Measurements from ENCODE around the gene CGA.

The CGA gene

DNA sequence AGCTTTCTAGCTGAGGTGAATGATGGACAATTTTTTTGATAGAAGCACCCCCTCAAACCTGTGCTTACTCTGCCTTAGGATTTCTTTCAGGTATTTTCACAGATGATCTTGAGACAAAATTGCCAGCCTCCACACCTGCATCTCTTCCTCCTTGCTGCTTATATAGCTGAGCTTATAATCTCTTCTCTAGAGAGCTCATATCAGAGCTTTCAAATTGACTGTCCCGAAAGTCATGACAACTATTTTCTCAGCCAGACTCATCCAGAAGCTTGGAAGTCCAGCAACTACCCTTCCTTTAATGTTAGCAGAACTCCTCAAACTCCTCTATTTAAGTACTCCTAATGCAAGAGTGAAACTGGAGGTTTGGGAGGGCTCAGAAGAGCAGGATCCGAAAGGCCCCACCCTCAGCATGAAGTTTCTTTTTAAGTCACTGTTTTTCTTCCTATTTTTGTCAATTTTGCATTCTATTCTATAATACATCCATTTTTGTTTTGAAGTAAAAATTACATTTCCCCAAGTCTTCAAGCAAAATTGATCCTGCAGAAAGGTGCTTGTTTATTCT lies 12.7 kb downstream of the CGA start:
- no peak for DNase-seq

- peak; percentile 75 for DNase-seq
Measured at GRCh38 chr6:87078983-87079616, 15.8 kb downstream of the CGA start.

GRCh38 chr6:87075168-87075567 lies 19.7 kb downstream of the CGA start:
- no peak for DNase-seq

DNA sequence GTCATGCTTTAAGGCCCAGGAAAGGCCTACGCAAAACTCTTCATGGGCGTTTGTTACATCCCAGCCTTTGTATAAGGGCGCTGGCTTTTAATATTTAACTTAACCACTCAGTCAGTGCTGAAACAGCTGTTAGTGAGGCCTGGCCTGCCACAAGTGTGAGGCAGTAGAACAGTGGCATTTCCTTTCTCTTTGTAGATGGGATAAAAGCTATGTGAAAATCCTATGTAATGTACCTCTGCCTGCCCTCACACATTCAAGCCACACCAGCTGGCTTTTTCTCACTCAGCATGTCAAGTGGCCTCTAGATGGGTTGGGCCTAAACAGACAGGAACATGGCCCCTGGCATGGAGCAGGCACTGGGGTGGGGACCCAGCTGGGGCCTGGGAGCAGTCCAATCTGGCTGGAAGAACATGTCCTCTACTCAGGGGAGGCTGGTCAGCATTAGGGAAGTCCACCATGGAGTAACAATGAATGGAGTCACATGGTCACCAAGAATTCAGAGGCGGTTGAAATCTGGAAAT lies 20.7 kb downstream of the CGA start:
- no peak for DNase-seq

GRCh38 chr6:87071683-87072082 lies 23.2 kb downstream of the CGA start:
- no peak for DNase-seq

DNA sequence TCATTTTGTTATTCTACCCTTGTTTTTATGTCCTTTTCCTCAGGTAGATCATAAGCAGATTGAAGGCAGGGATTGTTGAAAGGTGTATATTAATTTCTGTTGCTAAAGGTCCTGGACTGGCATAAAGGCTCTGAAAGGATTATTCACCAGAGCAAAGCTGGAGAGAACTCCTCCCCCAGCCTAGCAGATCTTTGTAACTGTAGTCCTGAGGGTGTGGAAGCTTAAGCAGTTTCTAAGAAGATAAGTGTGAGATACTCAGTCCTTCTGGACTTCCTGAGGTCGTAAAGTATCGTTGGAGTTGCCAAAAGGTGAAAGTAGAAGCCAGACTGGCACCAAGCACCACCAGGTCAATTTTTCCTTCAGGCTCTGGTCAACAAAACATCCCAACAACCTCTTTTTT lies 24.2 kb downstream of the CGA start:
- DNase-seq: no peak

GRCh38 chr6:87068795-87069194 lies 26.1 kb downstream of the CGA start:
- DNase-seq: no peak

DNA sequence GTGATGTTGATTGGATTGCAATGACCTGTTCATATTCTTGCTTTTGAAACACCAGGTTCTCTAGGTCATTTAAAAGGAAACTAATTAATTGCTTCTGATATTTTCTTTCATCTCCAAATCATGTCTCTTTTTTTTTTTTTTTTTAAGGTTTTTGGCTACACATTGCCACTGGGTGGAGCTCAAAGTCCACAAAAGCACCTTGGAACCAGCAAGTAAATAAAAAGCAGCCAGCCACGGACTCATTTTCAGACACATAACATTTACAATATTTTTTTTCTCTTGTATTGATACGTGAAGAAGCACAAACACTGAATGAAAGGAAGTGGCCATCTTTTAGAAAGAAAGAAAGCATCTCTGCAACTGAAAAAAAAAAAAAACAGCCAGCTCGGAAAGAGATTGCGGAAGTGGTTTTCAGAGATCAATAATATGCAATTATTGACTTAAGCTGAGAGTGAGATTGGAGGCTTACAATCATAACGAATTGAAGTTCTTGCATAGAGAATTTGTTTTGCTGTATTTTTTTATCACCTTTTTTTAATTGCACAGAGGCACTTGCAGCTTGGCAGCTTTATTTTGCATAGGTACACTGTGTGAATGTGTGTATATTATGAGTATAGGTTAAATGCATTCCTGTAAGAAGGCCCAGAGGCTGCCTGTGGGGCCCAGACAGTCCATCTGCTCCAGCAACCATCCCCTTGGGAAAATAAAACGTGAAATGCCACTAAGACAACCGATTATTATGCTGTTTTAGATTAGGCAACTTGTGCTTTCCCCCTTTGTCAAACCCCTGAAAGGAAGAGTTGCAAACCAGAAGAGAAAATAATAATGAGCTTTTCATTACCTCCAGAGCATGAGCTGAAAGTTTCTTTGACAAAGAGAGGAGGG lies 28.2 kb downstream of the CGA start:
- no peak for DNase-seq

DNA sequence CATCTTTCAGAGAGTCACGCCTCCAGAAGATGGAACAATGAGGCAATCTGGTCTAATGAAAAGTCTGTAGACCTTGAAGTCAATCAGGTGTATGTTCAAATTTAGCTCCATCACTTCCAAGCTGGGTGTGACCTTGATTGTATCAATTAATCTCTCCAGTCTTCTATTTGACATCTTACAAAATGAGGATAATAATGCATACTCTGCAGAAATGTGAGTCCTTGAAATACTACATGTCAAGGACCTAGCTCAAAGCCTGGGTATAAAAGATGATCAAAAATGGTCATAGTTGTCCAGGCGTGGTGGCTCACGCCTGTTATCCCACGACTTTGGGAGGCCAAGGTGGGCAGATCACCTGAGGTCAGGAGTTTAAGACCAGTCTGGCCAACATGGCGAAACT lies 29.8 kb downstream of the CGA start:
- DNase-seq: no peak

GRCh38 chr6:87059943-87060342 lies 35.0 kb downstream of the CGA start:
- DNase-seq: no peak

- DNase-seq: no peak
Measured at GRCh38 chr6:87054143-87054833, 40.6 kb downstream of the CGA start.

DNA sequence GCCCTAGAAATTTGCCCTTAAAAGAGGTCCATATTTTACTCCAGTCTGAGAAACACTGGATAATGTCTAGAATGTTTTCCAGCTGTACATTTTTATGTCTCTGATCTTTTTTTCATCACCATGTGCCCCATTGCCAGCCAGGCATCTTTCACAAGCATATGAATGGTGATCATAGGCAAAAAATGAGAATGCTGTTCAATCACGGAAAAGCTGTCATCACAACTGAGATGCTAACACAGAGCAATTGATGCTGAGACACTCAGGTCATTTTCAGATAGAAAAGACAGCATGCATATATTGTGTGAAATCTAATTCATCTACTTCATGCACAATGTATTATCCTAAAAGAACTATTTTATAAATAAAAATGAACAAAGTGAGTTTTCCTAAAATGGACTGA lies 41.6 kb downstream of the CGA start:
- DNase-seq: no peak

GRCh38 chr6:87049779-87050178 lies 45.1 kb downstream of the CGA start:
- DNase-seq: no peak

GRCh38 chr6:87045521-87046075 lies 49.3 kb downstream of the CGA start:
- DNase-seq: no peak

GRCh38 chr6:87040729-87041128 lies 54.2 kb downstream of the CGA start:
- no peak for DNase-seq

Data from activated CD8-positive, alpha-beta memory T cell treated with anti-CD3 and anti-CD28 coated beads, Interleukin-2, amount 50 U/mL, for 48 hours (primary cell).